Stomach smooth muscle (tissue), 2 donors: Measurements from ENCODE around the gene MEGF8.

ENCODE experiments used
- H3K27ac ChIP-seq: one replicate; pipeline ENCODE4 v1.7.0; 2013; ENCODE audit warnings: mild to moderate bottlenecking, low read length, inconsistent platforms
- H3K27me3 ChIP-seq, 2 donors: one replicate each; pipeline ENCODE4 v1.7.0; 2013; ENCODE audit warnings: low read length in 2 of 2; ENCODE audit not compliant: insufficient read depth in 2 of 2, control insufficient read depth in 1 of 2
- H3K36me3 ChIP-seq, 2 donors: one replicate each; pipeline ENCODE4 v1.7.0; 2013; ENCODE audit warnings: low read length in 2 of 2; ENCODE audit not compliant: control insufficient read depth in 2 of 2, insufficient read depth in 2 of 2
- H3K4me1 ChIP-seq: one replicate; pipeline ENCODE4 v1.7.0; 2013; ENCODE audit warnings: low read length; ENCODE audit not compliant: control insufficient read depth, insufficient read depth
- H3K4me3 ChIP-seq, 2 donors: one replicate each; pipeline ENCODE4 v1.7.0; 2013; ENCODE audit warnings: low read length in 2 of 2
- H3K9ac ChIP-seq, 2 donors: one replicate each; pipeline ENCODE4 v1.7.0; 2013; ENCODE audit warnings: low read length in 2 of 2, mild to moderate bottlenecking in 1 of 2
- H3K9me3 ChIP-seq, 2 donors: one replicate each; pipeline ENCODE4 v1.7.0; 2013; ENCODE audit warnings: low read length in 2 of 2; ENCODE audit not compliant: control insufficient read depth in 2 of 2
- donor health status: healthy.
- donor health status: Pancreatic carcinoma.

MEGF8 gene

DNA sequence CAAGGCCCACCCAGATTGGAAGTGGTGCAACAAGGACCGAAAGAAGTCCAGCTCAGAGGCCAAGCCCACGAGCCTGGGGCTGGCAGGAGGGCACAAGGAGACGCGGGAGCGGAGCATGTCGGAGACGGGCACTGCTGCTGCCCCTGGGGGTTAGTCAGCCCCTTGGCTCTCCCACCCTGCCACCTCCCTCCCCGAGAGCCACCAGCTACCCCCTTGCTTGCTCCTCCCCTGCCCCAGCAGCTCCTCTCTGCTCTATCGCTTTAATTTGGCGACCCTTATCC lies 37.7 kb upstream of the MEGF8 start:
- Histone ChIP-seq H3K27me3 (no peaks in the 10 kb centered on the region), H3K4me1 (peaks cover 35% of the 10 kb centered on the region), H3K27ac (no peak overlapping the region), H3K36me3 (peaks cover 28 to 35% of the 10 kb centered on the region in 2 donors), H3K4me3 (no peak overlapping the region), H3K9ac (no peak overlapping the region), H3K9me3 (no peaks in the 10 kb centered on the region)

DNA sequence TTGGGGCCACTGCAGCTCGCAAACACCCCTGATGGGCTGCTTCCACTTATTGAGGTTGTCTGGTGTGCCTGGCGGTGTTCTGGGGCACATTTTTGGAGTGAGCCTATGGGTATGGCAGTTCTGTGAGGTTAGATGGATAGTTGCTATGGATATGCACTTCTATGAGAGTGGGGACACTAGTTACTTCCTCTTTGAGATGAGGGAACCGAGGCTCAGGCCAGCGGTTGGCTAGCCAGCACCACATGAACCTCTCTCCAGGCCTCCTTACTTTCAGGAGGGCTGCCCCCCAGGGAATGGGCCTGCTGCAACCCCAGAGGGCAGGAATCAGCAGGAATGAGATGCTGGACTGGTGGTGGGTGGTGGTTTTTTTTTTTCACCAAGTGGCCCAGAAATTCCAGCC lies 37.0 kb upstream of the MEGF8 start:
- Histone ChIP-seq H3K9ac (no peak overlapping the region), H3K4me3 (no peak overlapping the region), H3K27me3 (no peaks in the 10 kb centered on the region), H3K27ac (no peak overlapping the region), H3K36me3 (peaks cover 32 to 35% of the 10 kb centered on the region in 2 donors), H3K4me1 (peaks cover 28% of the 10 kb centered on the region), H3K9me3 (no peaks in the 10 kb centered on the region)

DNA sequence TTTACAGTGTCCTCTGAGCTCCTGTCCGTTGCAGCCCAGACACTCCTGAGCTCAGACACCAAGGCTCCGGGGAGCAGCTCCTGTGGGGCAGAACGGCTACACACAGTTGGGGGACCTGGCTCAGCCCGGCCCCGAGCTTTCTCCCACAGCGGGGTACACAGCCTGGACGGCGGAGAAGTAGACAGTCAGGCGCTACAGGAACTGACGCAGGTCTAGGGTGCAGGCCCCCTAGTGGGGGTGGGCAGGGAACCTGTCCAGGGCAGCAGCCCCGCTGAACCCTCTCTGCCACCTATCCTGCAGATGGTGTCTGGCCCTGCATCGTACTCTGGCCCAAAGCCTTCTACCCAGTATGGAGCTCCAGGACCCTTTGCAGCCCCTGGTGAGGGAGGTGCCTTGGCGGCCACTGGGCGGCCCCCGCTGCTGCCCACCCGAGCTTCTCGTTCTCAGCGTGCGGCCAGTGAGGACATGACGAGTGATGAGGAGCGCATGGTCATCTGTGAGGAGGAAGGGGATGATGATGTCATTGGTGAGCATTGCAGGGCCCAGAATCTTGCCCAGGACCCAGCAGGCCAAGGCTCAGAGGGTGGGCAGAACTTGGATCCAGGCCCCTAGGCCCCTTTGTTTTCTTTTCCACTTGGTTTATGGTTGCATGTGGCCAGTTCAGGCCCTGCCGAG lies 36.4 kb upstream of the MEGF8 start:
- no peak overlapping the region for H3K4me3 ChIP-seq
- H3K4me1 ChIP-seq = peaks cover 26% of the 10 kb centered on the region
- H3K36me3 ChIP-seq = peaks cover 34 to 35% of the 10 kb centered on the region in 2 donors

DNA sequence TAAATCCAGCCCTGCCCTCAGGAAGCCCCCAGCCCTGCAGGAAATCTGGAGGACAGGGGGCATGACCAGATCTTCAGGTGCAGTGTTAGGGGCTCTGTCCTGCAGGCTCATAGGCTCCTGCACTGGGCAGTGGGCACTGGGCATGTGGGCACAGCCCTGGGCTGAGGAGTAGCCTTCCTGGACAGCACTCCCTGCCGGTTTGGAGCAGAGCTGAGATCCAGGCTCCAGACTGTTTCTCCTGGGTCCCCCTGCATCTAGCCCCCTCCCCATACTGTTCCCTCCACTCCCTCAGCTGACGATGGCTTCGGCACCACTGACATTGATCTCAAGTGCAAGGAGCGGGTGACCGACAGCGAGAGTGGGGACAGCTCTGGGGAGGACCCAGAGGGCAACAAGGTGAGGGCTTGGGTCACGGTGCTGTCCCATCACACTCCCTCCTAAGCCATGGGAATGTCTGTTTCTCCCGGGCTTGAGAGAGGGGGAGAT lies 35.8 kb upstream of the MEGF8 start:
- H3K27me3 ChIP-seq = no peaks in the 10 kb centered on the region
- no peak overlapping the region for H3K9ac ChIP-seq
- no peak overlapping the region for H3K27ac ChIP-seq
- H3K9me3 ChIP-seq = no peaks in the 10 kb centered on the region
- no peak overlapping the region for H3K4me3 ChIP-seq
- peaks cover 34 to 38% of the 10 kb centered on the region in 2 donors for H3K36me3 ChIP-seq
- peaks cover 26% of the 10 kb centered on the region for H3K4me1 ChIP-seq

More for the DNA sequence above, 36.4 kb upstream of the MEGF8 start:
- Histone ChIP-seq H3K9me3 (no peaks in the 10 kb centered on the region), H3K9ac (no peak overlapping the region), H3K27ac (no peak overlapping the region), H3K27me3 (no peaks in the 10 kb centered on the region)

DNA sequence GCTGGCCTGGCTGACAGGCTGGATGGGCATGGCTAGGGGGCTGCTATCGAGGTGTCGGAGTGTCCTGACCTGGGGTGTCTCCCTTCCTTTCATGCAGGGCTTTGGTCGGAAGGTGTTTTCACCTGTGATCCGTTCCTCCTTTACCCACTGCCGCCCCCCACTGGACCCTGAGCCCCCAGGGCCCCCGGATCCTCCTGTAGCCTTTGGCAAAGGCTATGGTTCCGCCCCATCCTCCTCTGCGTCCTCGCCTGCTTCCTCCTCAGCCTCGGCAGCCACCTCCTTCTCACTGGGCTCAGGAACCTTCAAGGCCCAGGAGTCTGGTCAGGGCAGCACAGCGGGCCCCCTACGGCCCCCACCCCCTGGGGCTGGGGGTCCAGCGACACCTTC lies 35.3 kb upstream of the MEGF8 start:
- Histone ChIP-seq H3K36me3 (peaks cover 34 to 38% of the 10 kb centered on the region in 2 donors), H3K9ac (no peak overlapping the region), H3K4me3 (no peak overlapping the region)

DNA sequence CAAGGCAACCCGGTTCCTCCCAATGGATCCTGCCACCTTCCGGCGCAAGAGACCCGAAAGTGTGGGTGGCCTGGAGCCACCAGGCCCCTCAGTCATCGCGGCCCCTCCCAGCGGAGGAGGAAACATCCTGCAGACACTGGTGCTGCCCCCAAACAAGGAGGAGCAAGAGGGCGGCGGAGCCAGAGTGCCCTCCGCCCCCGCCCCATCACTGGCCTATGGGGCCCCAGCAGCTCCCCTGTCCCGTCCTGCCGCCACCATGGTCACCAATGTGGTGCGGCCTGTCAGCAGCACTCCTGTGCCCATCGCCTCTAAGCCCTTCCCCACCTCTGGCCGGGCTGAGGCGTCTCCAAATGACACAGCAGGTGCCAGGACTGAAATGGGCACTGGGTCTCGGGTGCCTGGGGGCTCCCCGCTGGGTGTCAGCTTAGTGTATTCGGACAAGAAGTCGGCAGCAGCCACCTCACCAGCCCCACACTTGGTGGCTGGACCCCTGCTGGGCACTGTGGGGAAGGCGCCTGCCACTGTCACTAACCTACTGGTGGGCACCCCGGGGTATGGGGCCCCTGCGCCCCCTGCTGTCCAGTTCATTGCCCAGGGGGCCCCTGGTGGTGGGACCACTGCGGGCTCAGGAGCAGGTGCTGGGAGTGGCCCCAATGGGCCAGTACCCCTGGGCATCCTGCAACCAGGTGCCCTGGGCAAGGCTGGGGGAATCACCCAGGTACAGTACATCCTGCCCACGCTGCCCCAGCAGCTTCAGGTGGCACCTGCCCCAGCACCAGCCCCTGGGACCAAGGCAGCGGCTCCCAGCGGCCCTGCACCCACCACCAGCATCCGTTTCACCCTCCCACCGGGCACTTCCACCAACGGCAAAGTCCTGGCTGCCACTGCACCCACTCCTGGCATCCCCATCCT lies 34.7 kb upstream of the MEGF8 start:
- no peak overlapping the region for H3K4me3 ChIP-seq
- no peak overlapping the region for H3K9ac ChIP-seq
- H3K27ac ChIP-seq = no peak overlapping the region
- peaks cover 15% of the 10 kb centered on the region for H3K4me1 ChIP-seq
- no peaks in the 10 kb centered on the region for H3K9me3 ChIP-seq
- H3K36me3 ChIP-seq = peaks cover 34 to 38% of the 10 kb centered on the region in 2 donors
- H3K27me3 ChIP-seq = no peaks in the 10 kb centered on the region

More for the DNA sequence above, 35.3 kb upstream of the MEGF8 start:
- Histone ChIP-seq H3K27me3 (no peaks in the 10 kb centered on the region), H3K4me1 (peaks cover 21% of the 10 kb centered on the region), H3K9me3 (no peaks in the 10 kb centered on the region), H3K27ac (no peak overlapping the region)

DNA sequence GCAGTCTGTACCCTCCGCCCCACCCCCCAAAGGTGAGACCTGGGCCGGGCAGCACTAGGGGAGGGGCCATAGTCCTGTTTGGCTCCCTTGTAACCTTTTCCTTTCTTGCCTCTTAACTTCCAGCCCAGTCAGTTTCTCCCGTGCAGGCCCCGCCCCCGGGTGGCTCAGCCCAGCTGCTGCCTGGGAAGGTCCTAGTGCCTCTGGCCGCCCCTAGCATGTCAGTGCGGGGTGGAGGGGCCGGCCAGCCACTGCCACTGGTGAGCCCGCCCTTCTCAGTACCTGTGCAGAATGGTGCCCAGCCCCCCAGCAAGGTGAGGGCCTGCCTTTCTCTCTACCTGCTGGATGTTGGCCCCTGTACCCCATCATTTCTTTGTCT lies 34.0 kb upstream of the MEGF8 start:
- Histone ChIP-seq H3K27ac (no peak overlapping the region), H3K27me3 (no peaks in the 10 kb centered on the region), H3K36me3 (peaks cover 34 to 38% of the 10 kb centered on the region in 2 donors), H3K4me3 (no peak overlapping the region), H3K9ac (no peak overlapping the region), H3K4me1 (peaks cover 9% of the 10 kb centered on the region), H3K9me3 (no peaks in the 10 kb centered on the region)

DNA sequence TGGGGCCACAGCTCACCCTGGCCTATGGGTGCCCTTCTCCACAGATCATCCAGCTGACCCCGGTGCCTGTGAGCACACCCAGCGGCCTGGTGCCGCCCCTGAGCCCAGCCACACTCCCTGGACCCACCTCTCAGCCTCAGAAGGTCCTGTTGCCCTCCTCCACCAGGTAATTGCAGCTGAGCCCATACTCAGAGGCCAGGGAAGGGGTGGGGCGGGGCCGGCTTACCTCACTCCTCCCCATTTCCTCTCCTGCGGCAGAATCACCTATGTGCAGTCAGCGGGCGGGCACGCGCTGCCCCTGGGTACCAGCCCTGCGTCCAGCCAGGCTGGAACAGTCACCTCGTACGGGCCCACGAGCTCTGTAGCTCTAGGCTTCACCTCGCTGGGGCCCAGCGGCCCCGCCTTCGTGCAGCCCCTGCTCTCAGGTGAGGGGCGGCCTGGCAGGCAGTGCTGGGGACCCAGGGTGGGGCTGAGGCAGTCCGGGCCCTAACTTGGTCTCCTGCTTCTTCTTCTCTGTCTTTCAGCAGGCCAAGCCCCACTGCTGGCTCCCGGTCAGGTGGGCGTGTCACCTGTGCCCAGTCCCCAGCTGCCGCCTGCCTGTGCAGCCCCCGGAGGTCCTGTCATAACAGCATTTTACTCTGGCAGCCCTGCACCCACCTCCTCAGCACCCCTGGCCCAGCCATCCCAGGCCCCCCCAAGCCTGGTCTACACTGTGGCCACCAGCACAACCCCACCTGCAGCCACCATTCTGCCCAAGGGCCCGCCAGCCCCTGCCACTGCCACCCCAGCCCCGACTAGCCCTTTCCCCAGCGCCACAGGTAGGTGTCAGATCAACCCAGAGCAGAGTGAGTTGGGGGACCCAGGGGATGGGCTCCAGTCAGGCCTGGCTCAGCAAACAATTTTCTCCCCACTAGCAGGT lies 33.1 kb upstream of the MEGF8 start:
- no peak overlapping the region for H3K9ac ChIP-seq
- H3K36me3 ChIP-seq = peaks cover 32 to 36% of the 10 kb centered on the region in 2 donors
- no peaks in the 10 kb centered on the region for H3K27me3 ChIP-seq
- H3K4me1 ChIP-seq = peaks cover 3% of the 10 kb centered on the region
- H3K4me3 ChIP-seq = no peak overlapping the region
- no peaks in the 10 kb centered on the region for H3K9me3 ChIP-seq
- H3K27ac ChIP-seq = no peak overlapping the region

DNA sequence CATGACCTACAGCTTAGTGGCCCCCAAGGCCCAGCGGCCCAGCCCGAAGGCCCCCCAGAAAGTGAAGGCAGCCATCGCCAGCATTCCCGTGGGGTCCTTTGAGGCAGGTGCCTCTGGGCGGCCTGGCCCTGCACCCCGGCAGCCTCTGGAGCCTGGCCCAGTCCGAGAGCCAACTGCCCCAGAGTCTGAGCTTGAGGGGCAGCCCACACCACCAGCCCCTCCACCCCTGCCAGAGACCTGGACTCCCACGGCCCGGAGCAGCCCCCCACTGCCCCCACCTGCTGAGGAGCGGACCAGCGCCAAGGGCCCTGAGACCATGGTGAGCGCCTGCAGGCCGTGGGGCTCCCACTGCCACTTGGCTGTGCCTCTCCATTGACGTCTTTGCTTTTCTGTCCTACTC lies 32.5 kb upstream of the MEGF8 start:
- Histone ChIP-seq H3K9ac (no peak overlapping the region), H3K4me1 (peaks cover 3% of the 10 kb centered on the region), H3K27ac (no peak overlapping the region), H3K36me3 (peaks cover 25 to 30% of the 10 kb centered on the region in 2 donors), H3K27me3 (no peaks in the 10 kb centered on the region), H3K9me3 (no peaks in the 10 kb centered on the region), H3K4me3 (no peak overlapping the region)

DNA sequence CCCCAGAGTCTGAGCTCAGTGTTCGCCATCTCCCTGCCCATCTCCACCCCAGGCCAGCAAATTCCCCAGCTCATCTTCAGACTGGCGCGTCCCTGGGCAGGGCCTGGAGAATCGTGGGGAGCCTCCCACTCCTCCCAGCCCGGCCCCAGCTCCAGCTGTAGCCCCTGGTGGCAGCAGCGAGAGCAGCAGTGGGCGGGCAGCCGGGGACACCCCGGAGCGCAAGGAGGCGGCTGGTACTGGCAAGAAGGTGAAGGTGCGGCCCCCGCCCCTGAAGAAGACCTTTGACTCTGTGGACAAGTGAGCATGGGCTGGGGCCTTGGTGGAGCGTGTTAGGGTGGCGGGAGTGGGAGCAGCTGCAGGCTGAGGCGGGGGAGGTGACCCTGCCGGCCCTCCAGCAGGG lies 31.9 kb upstream of the MEGF8 start:
- no peak overlapping the region for H3K4me3 ChIP-seq
- no peaks in the 10 kb centered on the region for H3K9me3 ChIP-seq
- no peak overlapping the region for H3K27ac ChIP-seq
- no peaks in the 10 kb centered on the region for H3K27me3 ChIP-seq
- H3K9ac ChIP-seq = no peak overlapping the region
- peaks cover 19 to 24% of the 10 kb centered on the region in 2 donors for H3K36me3 ChIP-seq
- peaks cover 3% of the 10 kb centered on the region for H3K4me1 ChIP-seq
